Ishikawa (cell line): Measurements from ENCODE around the gene KRTAP27-1.

Experiments used
- CREB1 ChIP-seq: IDR thresholded peaks from 2 replicates; pipeline ENCODE4 v1.6.1; 2012; ENCODE audit warnings: low read depth
- EGR1 ChIP-seq: IDR thresholded peaks from 2 replicates; pipeline ENCODE4 v1.6.1; 2012
- EP300 ChIP-seq: IDR thresholded peaks from 2 replicates; pipeline ENCODE4 v1.6.1; 2012; ENCODE audit warnings: borderline replicate concordance
- FOXM1 ChIP-seq: IDR thresholded peaks from 2 replicates; pipeline ENCODE4 v1.6.1; 2012; ENCODE audit warnings: low read depth, borderline replicate concordance
- NFIC ChIP-seq: IDR thresholded peaks from 2 replicates; pipeline ENCODE4 v1.6.1; 2012
- RAD21 ChIP-seq: IDR thresholded peaks from 2 replicates; pipeline ENCODE4 v1.6.1; 2012; ENCODE audit warnings: low read depth
- TAF1 ChIP-seq: IDR thresholded peaks from 2 replicates; pipeline ENCODE4 v1.6.1; 2012; ENCODE audit warnings: low read depth, mild to moderate bottlenecking
- TCF12 ChIP-seq: IDR thresholded peaks from 2 replicates; pipeline ENCODE4 v1.6.1; 2012; ENCODE audit warnings: low read depth
- YY1 ChIP-seq: IDR thresholded peaks from 2 replicates; pipeline ENCODE4 v1.6.1; 2012; ENCODE audit warnings: low read depth
- TF ChIP-seq, protein P1 (sequence below): IDR thresholded peaks from 2 replicates; pipeline ENCODE4 v1.6.1; 2012; ENCODE audit warnings: low read depth, mild to moderate bottlenecking
- TF ChIP-seq, protein P2 (sequence below): IDR thresholded peaks from 2 replicates; pipeline ENCODE4 v1.6.1; 2012

DNA sequence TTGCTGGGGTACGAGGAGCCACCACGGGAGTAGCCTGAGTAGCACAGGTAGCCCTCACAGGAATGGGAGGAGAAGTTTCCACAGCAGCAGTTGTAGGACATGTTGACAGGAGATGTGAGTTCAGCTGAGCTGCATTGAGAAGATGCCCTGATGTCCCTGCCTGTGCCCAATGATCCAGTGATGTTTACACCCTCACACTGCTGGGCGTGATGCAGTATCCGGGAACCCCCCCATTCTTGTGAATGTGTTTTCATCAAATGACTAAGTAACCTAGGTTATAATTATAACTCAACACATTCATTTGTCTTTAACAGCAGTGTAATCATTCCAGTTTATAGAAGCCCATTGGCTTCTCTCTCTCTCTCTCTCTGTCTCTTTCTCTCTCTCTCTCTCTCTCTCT lies 11.0 kb upstream of the KRTAP27-1 start, which contains the start of gene KRTAP23-1:
- TF ChIP-seq, protein P1, sequence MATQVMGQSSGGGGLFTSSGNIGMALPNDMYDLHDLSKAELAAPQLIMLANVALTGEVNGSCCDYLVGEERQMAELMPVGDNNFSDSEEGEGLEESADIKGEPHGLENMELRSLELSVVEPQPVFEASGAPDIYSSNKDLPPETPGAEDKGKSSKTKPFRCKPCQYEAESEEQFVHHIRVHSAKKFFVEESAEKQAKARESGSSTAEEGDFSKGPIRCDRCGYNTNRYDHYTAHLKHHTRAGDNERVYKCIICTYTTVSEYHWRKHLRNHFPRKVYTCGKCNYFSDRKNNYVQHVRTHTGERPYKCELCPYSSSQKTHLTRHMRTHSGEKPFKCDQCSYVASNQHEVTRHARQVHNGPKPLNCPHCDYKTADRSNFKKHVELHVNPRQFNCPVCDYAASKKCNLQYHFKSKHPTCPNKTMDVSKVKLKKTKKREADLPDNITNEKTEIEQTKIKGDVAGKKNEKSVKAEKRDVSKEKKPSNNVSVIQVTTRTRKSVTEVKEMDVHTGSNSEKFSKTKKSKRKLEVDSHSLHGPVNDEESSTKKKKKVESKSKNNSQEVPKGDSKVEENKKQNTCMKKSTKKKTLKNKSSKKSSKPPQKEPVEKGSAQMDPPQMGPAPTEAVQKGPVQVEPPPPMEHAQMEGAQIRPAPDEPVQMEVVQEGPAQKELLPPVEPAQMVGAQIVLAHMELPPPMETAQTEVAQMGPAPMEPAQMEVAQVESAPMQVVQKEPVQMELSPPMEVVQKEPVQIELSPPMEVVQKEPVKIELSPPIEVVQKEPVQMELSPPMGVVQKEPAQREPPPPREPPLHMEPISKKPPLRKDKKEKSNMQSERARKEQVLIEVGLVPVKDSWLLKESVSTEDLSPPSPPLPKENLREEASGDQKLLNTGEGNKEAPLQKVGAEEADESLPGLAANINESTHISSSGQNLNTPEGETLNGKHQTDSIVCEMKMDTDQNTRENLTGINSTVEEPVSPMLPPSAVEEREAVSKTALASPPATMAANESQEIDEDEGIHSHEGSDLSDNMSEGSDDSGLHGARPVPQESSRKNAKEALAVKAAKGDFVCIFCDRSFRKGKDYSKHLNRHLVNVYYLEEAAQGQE, result no peak
- no peak for TF ChIP-seq RAD21
- no peak for TF ChIP-seq EP300
- TF ChIP-seq YY1, result no peak
- no peak for TF ChIP-seq TAF1
- TF ChIP-seq FOXM1, result no peak
- TF ChIP-seq EGR1, result no peak
- TF ChIP-seq, protein P2, sequence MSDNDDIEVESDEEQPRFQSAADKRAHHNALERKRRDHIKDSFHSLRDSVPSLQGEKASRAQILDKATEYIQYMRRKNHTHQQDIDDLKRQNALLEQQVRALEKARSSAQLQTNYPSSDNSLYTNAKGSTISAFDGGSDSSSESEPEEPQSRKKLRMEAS, result no peak
- no peak for TF ChIP-seq NFIC
- no peak for TF ChIP-seq CREB1
- TF ChIP-seq TCF12, result no peak
